CD14-positive monocyte (primary cell): ENCODE data around the gene SASH1. TPM values are rescaled to one million over a fixed set of nuclear protein-coding genes. Genes with fewer than 3 reads are reported as not detected.

Experiments used
- DNase-seq, 3 donors: peaks; one replicate each; pipeline ENCODE4 v3.0.0-alpha.2; 2011 to 2022
- H2AFZ ChIP-seq: 2 replicates; pipeline ENCODE4 v1.6.0; 2012; ENCODE audit warnings: mild to moderate bottlenecking, low read depth, low read length, inconsistent platforms; ENCODE audit not compliant: insufficient read depth, poor library complexity, severe bottlenecking
- H3K27ac ChIP-seq, 2 donors: 1 replicate in 1 of 2; 2 replicates in 1 of 2; pipeline ENCODE4 v1.5.1; 2012 to 2013; ENCODE audit warnings: low read length in 2 of 2, control low read depth in 1 of 2, inconsistent platforms in 1 of 2, low read depth in 1 of 2, mild to moderate bottlenecking in 1 of 2
- H3K27me3 ChIP-seq, 2 donors: one replicate each; pipeline versions ENCODE4 v1.6.0 to v1.6.1; 2011 to 2013; ENCODE audit warnings: low read length in 2 of 2; ENCODE audit not compliant: control insufficient read depth in 2 of 2, insufficient read depth in 2 of 2
- H3K36me3 ChIP-seq, 2 donors: replicated peaks in 1 of 2; 1 replicate in 1 of 2; 2 replicates in 1 of 2; pipeline versions ENCODE4 v1.5.1 to v1.6.1; 2012 to 2013; ENCODE audit warnings: low read length in 2 of 2, control low read depth in 1 of 2, inconsistent platforms in 1 of 2, mild to moderate bottlenecking in 1 of 2; ENCODE audit not compliant: insufficient read depth in 2 of 2, control insufficient read depth in 1 of 2
- H3K4me1 ChIP-seq, 2 donors: 1 replicate in 1 of 2; 2 replicates in 1 of 2; pipeline versions ENCODE4 v1.5.1 to v1.6.1; 2012 to 2013; ENCODE audit warnings: low read length in 2 of 2, control low read depth in 1 of 2, inconsistent platforms in 1 of 2, mild to moderate bottlenecking in 1 of 2, moderate library complexity in 1 of 2; ENCODE audit not compliant: insufficient read depth in 2 of 2, control insufficient read depth in 1 of 2
- H3K4me2 ChIP-seq: replicated peaks from 2 replicates; pipeline ENCODE3; 2012; ENCODE audit warnings: low read length, moderate library complexity, mild to moderate bottlenecking; ENCODE audit not compliant: poor library complexity, severe bottlenecking; ENCODE audit errors: extremely low read depth
- H3K4me3 ChIP-seq, 3 experiments: fragments of 200-600 bp in 1 of 3; sonication (generic) in 1 of 3; replicated peaks in 1 of 3; 1 replicate in 2 of 3; 2 replicates in 1 of 3; pipeline ENCODE4 v1.5.1; 2011 to 2013; ENCODE audit warnings: low read length in 3 of 3, mild to moderate bottlenecking in 3 of 3, control low read depth in 2 of 3, low read depth in 2 of 3, inconsistent platforms in 1 of 3, moderate library complexity in 1 of 3
- H3K79me2 ChIP-seq: 2 replicates; pipeline ENCODE4 v1.6.0; 2012; ENCODE audit warnings: mild to moderate bottlenecking, control low read depth, inconsistent platforms, low read length, moderate library complexity; ENCODE audit not compliant: insufficient read depth
- H3K9ac ChIP-seq: 2 replicates; pipeline ENCODE4 v1.6.0; 2017; ENCODE audit warnings: low read length, mild to moderate bottlenecking; ENCODE audit not compliant: insufficient read depth, poor library complexity, severe bottlenecking
- H3K9me3 ChIP-seq, 2 donors: replicated peaks in 1 of 2; 1 replicate in 1 of 2; 2 replicates in 1 of 2; pipeline versions ENCODE4 v1.5.1 to v1.6.1; 2012 to 2013; ENCODE audit warnings: low read length in 2 of 2, control low read depth in 1 of 2; ENCODE audit not compliant: control insufficient read depth in 1 of 2, insufficient read depth in 1 of 2
- H4K20me1 ChIP-seq: 2 replicates; pipeline ENCODE4 v1.6.0; 2012; ENCODE audit warnings: mild to moderate bottlenecking, low read length, control low read depth, moderate library complexity; ENCODE audit not compliant: insufficient read depth
- H3K27ac Mint-ChIP-seq, 7 donors: one replicate each; pipeline ENCODE4 v1.8.0; 2020; ENCODE audit warnings: mild to moderate bottlenecking in 7 of 7, mixed read lengths in 7 of 7, moderate library complexity in 6 of 7, inconsistent platforms in 2 of 7
- H3K27me3 Mint-ChIP-seq, 3 donors: one replicate each; pipeline ENCODE4 v1.8.0; 2021 to 2022; ENCODE audit warnings: low read depth in 3 of 3, mild to moderate bottlenecking in 3 of 3, mixed read lengths in 3 of 3, moderate library complexity in 3 of 3, inconsistent platforms in 1 of 3
- H3K36me3 Mint-ChIP-seq, 2 donors: one replicate each; pipeline ENCODE4 v1.8.0; 2020; ENCODE audit warnings: mixed read lengths in 2 of 2, inconsistent platforms in 1 of 2, mild to moderate bottlenecking in 1 of 2
- H3K4me1 Mint-ChIP-seq: one replicate; pipeline ENCODE4 v1.8.0; 2020; ENCODE audit warnings: mild to moderate bottlenecking, mixed read lengths
- H3K4me3 Mint-ChIP-seq, 2 donors: one replicate each; pipeline ENCODE4 v1.8.0; 2020; ENCODE audit warnings: mild to moderate bottlenecking in 2 of 2, mixed read lengths in 2 of 2, moderate library complexity in 1 of 2
- H3K9me3 Mint-ChIP-seq, 7 donors: one replicate each; pipeline ENCODE4 v1.8.0; 2020 to 2022; ENCODE audit warnings: mixed read lengths in 7 of 7, mild to moderate bottlenecking in 6 of 7, moderate library complexity in 6 of 7, inconsistent platforms in 2 of 7
- WGBS: methylation state at CpG from one replicate; pipeline ENCODE4 v1.1.5; 2013; ENCODE audit warnings: missing lambda C conversion rate; ENCODE audit not compliant: insufficient coverage; 5-methylcytosine and 5-hydroxymethylcytosine counted together
- intact Hi-C, 2 donors: fragments of 100-400 bp; cut with micrococcal nuclease; formaldehyde crosslinking; loops; one replicate each; pipeline versions ENCODE4 v1.15.0 to v1.15.1; 2023
- polyA plus RNA-seq, 3 donors: library from polyadenylated mRNA; depleted of rRNA in 1 of 3; unstranded in 2 of 3; stranded (reverse) in 1 of 3; fragments of 300-500 nt in 2 of 3; fragments of >200 nt in 1 of 3; fragmentation: Illumina TruSeq in 2 of 3; gene quantifications; 1 replicate in 2 of 3; 2 replicates in 1 of 3; pipeline ENCODE4 v1.2.3, GENCODE V29; 2012 to 2021
- TF ChIP-seq, protein P1 (sequence below): fragments of 200-600 bp; IDR thresholded peaks from one replicate; pipeline ENCODE4 v1.8.0; 2022; ENCODE audit warnings: antibody characterized with exemption, mild to moderate bottlenecking

The SASH1 gene
- polyA plus RNA-seq, 3 donors = 0.90 to 5.1 (median 4.7) TPM

DNA sequence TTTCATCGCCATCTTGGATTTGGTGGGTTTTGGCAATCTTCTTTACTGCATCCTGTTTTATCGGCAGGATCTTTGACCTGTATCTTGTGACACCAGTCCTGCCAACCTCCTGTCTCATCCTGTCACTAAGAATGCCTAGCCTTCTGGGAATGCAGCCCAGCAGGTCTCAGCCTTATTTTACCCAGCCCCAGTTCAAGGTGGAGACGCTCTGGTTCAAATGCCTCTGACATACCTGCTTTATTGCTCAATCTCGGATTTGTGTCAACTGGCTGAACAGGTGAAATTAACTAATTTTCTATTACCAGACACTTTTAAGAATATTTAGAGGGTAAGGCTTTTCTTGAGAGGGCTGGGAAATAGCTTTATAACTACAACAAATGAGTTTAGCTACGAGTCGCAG lies 102.5 kb downstream of the SASH1 start:
- H3K9me3 Mint-ChIP-seq = peaks cover 0 to 2% (median 0%) of the 10 kb centered on the region in 7 donors
- no peaks in the 10 kb centered on the region for H3K36me3 ChIP-seq
- H3K9me3 ChIP-seq = no peaks in the 10 kb centered on the region
- H3K4me3 ChIP-seq = no peak overlapping the region
- peaks cover 30% of the 10 kb centered on the region for H3K4me1 Mint-ChIP-seq
- H3K4me3 Mint-ChIP-seq = no peak overlapping the region
- no peak overlapping the region for H3K9ac ChIP-seq
- 87% methylated on average over 3 of the region's 6 CpGs for WGBS
- TF ChIP-seq, protein P1, sequence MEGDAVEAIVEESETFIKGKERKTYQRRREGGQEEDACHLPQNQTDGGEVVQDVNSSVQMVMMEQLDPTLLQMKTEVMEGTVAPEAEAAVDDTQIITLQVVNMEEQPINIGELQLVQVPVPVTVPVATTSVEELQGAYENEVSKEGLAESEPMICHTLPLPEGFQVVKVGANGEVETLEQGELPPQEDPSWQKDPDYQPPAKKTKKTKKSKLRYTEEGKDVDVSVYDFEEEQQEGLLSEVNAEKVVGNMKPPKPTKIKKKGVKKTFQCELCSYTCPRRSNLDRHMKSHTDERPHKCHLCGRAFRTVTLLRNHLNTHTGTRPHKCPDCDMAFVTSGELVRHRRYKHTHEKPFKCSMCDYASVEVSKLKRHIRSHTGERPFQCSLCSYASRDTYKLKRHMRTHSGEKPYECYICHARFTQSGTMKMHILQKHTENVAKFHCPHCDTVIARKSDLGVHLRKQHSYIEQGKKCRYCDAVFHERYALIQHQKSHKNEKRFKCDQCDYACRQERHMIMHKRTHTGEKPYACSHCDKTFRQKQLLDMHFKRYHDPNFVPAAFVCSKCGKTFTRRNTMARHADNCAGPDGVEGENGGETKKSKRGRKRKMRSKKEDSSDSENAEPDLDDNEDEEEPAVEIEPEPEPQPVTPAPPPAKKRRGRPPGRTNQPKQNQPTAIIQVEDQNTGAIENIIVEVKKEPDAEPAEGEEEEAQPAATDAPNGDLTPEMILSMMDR = no peak
- H3K27me3 ChIP-seq = no peaks in the 10 kb centered on the region
- no peak overlapping the region for H2AFZ ChIP-seq
- DNase-seq = no peak
- H3K27ac Mint-ChIP-seq = no peak overlapping the region
- no peak overlapping the region for H3K27ac ChIP-seq
- no peaks in the 10 kb centered on the region for H3K79me2 ChIP-seq
- H3K36me3 Mint-ChIP-seq = no peaks in the 10 kb centered on the region
- H3K4me1 ChIP-seq = peaks cover 6 to 22% of the 10 kb centered on the region in 2 donors
- no peak overlapping the region for H3K4me2 ChIP-seq
- H4K20me1 ChIP-seq = no peaks in the 10 kb centered on the region
- peaks cover 5 to 18% (median 14%) of the 10 kb centered on the region in 3 donors for H3K27me3 Mint-ChIP-seq
- intact Hi-C loops = no loop called here

DNA sequence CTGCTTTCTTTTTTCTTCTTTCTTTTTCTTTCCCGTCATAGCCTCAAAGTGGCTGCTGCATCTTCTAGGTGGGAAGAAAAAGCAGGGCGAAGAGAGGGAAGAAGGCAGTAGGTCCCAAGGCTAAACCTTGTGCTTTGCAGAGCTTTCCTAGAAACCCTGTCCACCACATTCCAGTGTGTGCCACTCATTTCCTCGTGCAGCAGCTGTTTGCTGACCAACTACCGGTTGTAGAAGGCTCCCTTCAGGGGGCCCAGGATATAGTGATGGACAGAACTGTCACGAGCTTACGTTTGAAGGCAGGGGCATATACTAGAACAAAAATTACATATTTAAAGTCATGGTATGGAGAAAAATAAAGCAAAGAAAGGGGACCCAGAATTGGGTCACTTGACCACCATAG lies 103.0 kb downstream of the SASH1 start:
- peaks cover 6 to 16% (median 12%) of the 10 kb centered on the region in 3 donors for H3K27me3 Mint-ChIP-seq
- peaks cover 30% of the 10 kb centered on the region for H3K4me1 Mint-ChIP-seq
- no peak overlapping the region for H3K4me2 ChIP-seq

More for the DNA sequence above, 103.0 kb downstream of the SASH1 start:
- Histone ChIP-seq H4K20me1 (no peaks in the 10 kb centered on the region), H3K36me3 (no peaks in the 10 kb centered on the region), H3K9me3 (no peaks in the 10 kb centered on the region), H2AFZ (no peak overlapping the region), H3K4me1 (peaks cover 6 to 22% of the 10 kb centered on the region in 2 donors), H3K79me2 (no peaks in the 10 kb centered on the region), H3K4me3 (no peak overlapping the region), H3K9ac (no peak overlapping the region), H3K27me3 (no peaks in the 10 kb centered on the region), H3K27ac (no peak overlapping the region)
- Mint-ChIP-seq H3K36me3 (no peaks in the 10 kb centered on the region), H3K9me3 (peaks cover 0 to 2% (median 0%) of the 10 kb centered on the region in 7 donors), H3K27ac (no peak overlapping the region), H3K4me3 (no peak overlapping the region)
- DNase-seq = no peak
- intact Hi-C loops = no loop called here
- WGBS = 71% methylated on average over 1 of the region's 6 CpGs
- TF ChIP-seq, protein P1 = no peak
